ENCODE results near the gene WDR27. TPM values are rescaled to one million over a fixed set of nuclear protein-coding genes. Genes with fewer than 3 reads are reported as not detected.

WDR27 gene
- total RNA-seq, 1 donor from 2014 or later = 59.0 TPM

GRCh38 chr6:169591616-169592015 lies 110.2 kb downstream of the WDR27 start:
- no peak for DNase-seq (ENCODE audit: low spot score)
- Mint-ChIP-seq H3K4me3 (ENCODE audit: unreplicated experiment) (no peak overlapping the region), H3K36me3 (ENCODE audit: low read depth, unreplicated experiment) (no peaks in the 10 kb centered on the region), H3K27me3 (ENCODE audit: unreplicated experiment) (no peaks in the 10 kb centered on the region), H3K4me1 (ENCODE audit: unreplicated experiment) (peaks cover 9% of the 10 kb centered on the region), H3K27ac (ENCODE audit: unreplicated experiment) (no peak overlapping the region), H3K9me3 (ENCODE audit: unreplicated experiment) (no peaks in the 10 kb centered on the region)
- TF ChIP-seq, protein P1, sequence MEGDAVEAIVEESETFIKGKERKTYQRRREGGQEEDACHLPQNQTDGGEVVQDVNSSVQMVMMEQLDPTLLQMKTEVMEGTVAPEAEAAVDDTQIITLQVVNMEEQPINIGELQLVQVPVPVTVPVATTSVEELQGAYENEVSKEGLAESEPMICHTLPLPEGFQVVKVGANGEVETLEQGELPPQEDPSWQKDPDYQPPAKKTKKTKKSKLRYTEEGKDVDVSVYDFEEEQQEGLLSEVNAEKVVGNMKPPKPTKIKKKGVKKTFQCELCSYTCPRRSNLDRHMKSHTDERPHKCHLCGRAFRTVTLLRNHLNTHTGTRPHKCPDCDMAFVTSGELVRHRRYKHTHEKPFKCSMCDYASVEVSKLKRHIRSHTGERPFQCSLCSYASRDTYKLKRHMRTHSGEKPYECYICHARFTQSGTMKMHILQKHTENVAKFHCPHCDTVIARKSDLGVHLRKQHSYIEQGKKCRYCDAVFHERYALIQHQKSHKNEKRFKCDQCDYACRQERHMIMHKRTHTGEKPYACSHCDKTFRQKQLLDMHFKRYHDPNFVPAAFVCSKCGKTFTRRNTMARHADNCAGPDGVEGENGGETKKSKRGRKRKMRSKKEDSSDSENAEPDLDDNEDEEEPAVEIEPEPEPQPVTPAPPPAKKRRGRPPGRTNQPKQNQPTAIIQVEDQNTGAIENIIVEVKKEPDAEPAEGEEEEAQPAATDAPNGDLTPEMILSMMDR (IDR thresholded peaks at IDR 0.05; ENCODE audit: unreplicated experiment) = no peak

GRCh38 chr6:169590376-169590939 lies 111.4 kb downstream of the WDR27 start:
- H3K27ac Mint-ChIP-seq (ENCODE audit: unreplicated experiment) = no peak overlapping the region
- DNase-seq (ENCODE audit: low spot score) = no peak
- H3K36me3 Mint-ChIP-seq (ENCODE audit: low read depth, unreplicated experiment) = no peaks in the 10 kb centered on the region
- H3K9me3 Mint-ChIP-seq (ENCODE audit: unreplicated experiment) = no peaks in the 10 kb centered on the region
- TF ChIP-seq, protein P1 (IDR thresholded peaks at IDR 0.05; ENCODE audit: unreplicated experiment) = no peak
- H3K4me3 Mint-ChIP-seq (ENCODE audit: unreplicated experiment) = no peak overlapping the region
- peaks cover 1% of the 10 kb centered on the region for H3K27me3 Mint-ChIP-seq (ENCODE audit: unreplicated experiment)
- peaks cover 9% of the 10 kb centered on the region for H3K4me1 Mint-ChIP-seq (ENCODE audit: unreplicated experiment)

DNA sequence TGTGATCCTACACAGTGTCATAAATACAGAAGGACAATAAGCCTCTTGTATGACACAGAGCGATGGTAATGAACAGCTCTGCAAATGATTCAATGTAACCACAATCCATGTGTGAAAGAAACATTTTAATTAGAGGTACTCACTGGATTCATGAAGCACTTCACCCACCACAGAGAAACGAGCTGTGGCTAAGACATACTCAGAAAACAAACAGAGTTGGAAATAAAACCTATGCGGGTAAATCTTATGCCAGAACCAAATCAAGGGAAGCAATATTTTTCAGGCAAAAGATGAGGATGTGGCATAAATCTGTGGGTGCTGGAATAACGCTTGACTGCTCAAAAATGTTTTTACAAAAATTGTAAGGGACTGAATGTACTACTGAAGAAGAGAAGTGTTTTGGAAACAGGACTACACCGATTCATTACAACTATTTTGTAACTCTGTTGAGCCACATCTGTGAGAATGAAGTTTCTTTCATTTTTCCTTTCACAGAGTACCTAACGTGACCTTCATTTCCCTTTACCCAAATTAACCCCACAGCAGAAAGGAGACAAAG lies 112.1 kb downstream of the WDR27 start:
- Mint-ChIP-seq H3K4me1 (ENCODE audit: unreplicated experiment) (peaks cover 9% of the 10 kb centered on the region), H3K4me3 (ENCODE audit: unreplicated experiment) (no peak overlapping the region), H3K9me3 (ENCODE audit: unreplicated experiment) (no peaks in the 10 kb centered on the region), H3K27ac (ENCODE audit: unreplicated experiment) (no peak overlapping the region), H3K36me3 (ENCODE audit: low read depth, unreplicated experiment) (no peaks in the 10 kb centered on the region), H3K27me3 (ENCODE audit: unreplicated experiment) (peaks cover 1% of the 10 kb centered on the region)
- TF ChIP-seq, protein P1 (IDR thresholded peaks at IDR 0.05; ENCODE audit: unreplicated experiment) = no peak
- DNase-seq (ENCODE audit: low spot score) = no peak

- no peak for DNase-seq (ENCODE audit: low spot score)
Measured at GRCh38 chr6:169589293-169589692, 112.5 kb downstream of the WDR27 start.

DNA sequence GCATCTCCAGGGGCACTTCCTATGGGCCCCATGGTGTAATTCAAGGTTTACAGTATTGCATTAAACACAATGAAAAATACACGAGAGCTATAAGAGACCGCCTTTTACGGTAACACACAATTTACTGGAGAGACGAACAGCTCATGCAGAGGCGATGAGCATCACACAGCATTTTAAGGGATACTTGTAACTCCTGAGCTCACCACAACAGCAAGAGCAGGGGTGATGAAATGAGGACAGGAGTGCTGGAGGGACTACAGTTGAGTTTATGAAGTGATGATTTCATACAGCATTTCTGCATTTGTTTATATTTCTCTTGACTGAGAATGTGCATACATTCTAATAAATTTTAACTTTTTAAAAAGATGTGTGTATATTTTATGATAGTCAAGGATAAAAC lies 113.9 kb downstream of the WDR27 start:
- Mint-ChIP-seq H3K4me3 (ENCODE audit: unreplicated experiment) (no peak overlapping the region), H3K4me1 (ENCODE audit: unreplicated experiment) (peaks cover 15% of the 10 kb centered on the region), H3K27me3 (ENCODE audit: unreplicated experiment) (peaks cover 1% of the 10 kb centered on the region), H3K27ac (ENCODE audit: unreplicated experiment) (no peak overlapping the region), H3K9me3 (ENCODE audit: unreplicated experiment) (no peaks in the 10 kb centered on the region), H3K36me3 (ENCODE audit: low read depth, unreplicated experiment) (no peaks in the 10 kb centered on the region)
- DNase-seq (ENCODE audit: low spot score) = no peak
- TF ChIP-seq, protein P1 (IDR thresholded peaks at IDR 0.05; ENCODE audit: unreplicated experiment) = no peak

More at GRCh38 chr6:169589293-169589692, 112.5 kb downstream of the WDR27 start:
- Mint-ChIP-seq H3K4me1 (ENCODE audit: unreplicated experiment) (peaks cover 11% of the 10 kb centered on the region), H3K36me3 (ENCODE audit: low read depth, unreplicated experiment) (no peaks in the 10 kb centered on the region), H3K4me3 (ENCODE audit: unreplicated experiment) (no peak overlapping the region), H3K9me3 (ENCODE audit: unreplicated experiment) (no peaks in the 10 kb centered on the region), H3K27me3 (ENCODE audit: unreplicated experiment) (peaks cover 1% of the 10 kb centered on the region), H3K27ac (ENCODE audit: unreplicated experiment) (no peak overlapping the region)
- TF ChIP-seq, protein P1 (IDR thresholded peaks at IDR 0.05; ENCODE audit: unreplicated experiment) = no peak
